Measurements from ENCODE around the gene LHX2.

The LHX2 gene

DNA sequence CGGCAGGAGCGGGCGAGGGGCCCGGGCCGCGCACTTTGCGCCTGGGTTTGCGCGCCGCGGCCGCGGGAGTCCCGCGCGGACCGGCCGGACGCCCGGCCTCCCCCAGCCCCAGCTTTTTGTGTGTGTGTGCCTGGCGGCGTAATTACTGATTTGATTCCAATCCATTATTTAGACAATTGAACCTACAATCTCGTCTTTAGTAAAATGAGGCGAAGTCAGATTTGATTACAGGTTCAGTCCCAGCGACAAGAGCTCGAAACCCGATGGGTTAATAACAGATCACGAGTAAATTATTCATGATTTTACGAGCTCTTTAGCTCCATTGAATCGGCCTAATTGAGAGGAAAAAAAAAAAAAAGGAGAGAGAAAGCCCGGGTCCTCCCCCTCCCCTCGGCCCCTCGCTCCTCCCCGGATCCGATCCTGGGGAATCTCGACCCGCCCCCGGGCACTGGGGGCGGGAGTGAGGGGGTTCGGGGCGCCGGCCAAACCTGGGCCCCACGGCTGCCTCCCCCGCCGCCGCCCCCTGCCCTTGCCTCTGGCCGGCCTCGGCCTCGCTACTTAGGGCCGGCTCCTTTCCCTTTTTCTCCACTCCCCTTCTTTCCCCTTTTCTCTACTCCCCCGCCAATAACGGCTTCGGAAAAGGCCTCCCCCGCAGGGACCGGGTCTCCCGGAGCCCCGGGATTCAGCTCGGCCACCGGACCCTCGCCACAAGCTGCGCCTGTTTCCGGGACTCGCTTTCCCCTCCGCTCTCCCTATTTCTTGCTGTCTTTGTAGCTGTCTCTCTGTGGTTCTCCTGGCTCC lies 6.6 kb downstream of the LHX2 start:
- no peaks in the 10 kb centered on the region for H3K9me3 ChIP-seq (ENCODE audit: control insufficient read depth, low read length)
- peaks cover 99% of the 10 kb centered on the region for H3K27me3 ChIP-seq (ENCODE audit: control insufficient read depth, insufficient read depth, low read length)
- H3K4me1 ChIP-seq (ENCODE audit: control insufficient read depth, insufficient read depth, low read length): peaks cover 25% of the 10 kb centered on the region
- no peaks in the 10 kb centered on the region for H3K36me3 ChIP-seq (ENCODE audit: control insufficient read depth, insufficient read depth, low read length)
- no peak overlapping the region for H3K9ac ChIP-seq (ENCODE audit: low read length)
- no peak overlapping the region for H3K4me3 ChIP-seq (ENCODE audit: low read length)

DNA sequence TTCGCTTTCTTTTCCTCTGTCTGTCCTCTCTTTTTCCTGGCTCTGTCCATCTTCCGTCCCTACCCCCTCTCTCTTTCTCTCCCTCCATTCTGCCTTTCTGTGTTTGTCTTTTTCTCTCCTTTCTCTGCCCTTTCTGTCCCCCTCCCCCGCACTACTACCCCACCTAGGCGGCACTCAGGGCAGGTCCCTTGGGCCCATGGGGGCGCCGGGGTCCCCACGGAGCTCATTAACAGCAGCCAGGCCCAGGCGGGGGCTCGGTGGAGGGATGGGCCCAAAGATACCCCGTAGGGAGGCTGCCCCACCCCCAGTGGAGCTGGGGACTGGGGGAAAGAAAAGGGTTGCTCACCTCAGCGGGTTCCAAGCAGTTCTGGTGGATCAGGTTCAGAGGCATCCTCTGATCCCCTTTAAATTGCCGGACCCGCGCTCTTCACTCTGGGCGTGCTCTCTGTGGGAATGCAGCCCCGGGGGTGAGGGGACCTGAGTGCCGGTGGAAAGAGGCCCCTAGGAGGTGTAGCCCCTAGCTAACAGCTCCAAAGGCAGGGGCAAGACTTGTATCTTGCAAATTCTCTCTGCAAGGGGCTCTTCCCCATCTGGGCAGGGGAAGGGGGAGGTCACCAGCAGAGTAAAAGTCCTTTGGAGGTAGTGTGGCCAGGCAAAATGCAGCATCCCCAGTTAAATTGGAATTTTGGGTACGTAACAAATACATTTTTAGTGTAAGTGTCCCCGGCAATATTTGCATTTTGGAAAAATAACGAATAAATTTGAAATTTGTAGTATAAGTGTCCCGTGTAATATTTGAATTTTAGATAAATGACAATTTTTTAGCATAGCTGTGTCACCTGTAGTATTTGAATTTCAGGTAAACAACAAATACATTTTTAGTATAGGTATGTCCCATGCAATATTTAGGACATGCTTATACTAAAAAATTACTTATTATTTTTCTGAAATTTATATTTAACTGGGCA lies 7.4 kb downstream of the LHX2 start:
- no peaks in the 10 kb centered on the region for H3K36me3 ChIP-seq (ENCODE audit: control insufficient read depth, insufficient read depth, low read length)
- peaks cover 23% of the 10 kb centered on the region for H3K4me1 ChIP-seq (ENCODE audit: control insufficient read depth, insufficient read depth, low read length)
- H3K9ac ChIP-seq (ENCODE audit: low read length): no peak overlapping the region
- no peak overlapping the region for H3K4me3 ChIP-seq (ENCODE audit: low read length)
- peaks cover 99% of the 10 kb centered on the region for H3K27me3 ChIP-seq (ENCODE audit: control insufficient read depth, insufficient read depth, low read length)
- H3K9me3 ChIP-seq (ENCODE audit: control insufficient read depth, low read length): no peaks in the 10 kb centered on the region

- Histone ChIP-seq H3K9ac (ENCODE audit: low read length) (no peak overlapping the region), H3K36me3 (ENCODE audit: control insufficient read depth, insufficient read depth, low read length) (no peaks in the 10 kb centered on the region), H3K4me1 (ENCODE audit: control insufficient read depth, insufficient read depth, low read length) (peaks cover 23% of the 10 kb centered on the region), H3K27me3 (ENCODE audit: control insufficient read depth, insufficient read depth, low read length) (peaks cover 99% of the 10 kb centered on the region), H3K9me3 (ENCODE audit: control insufficient read depth, low read length) (no peaks in the 10 kb centered on the region), H3K4me3 (ENCODE audit: low read length) (no peak overlapping the region)
Observed at GRCh38 chr9:124019771-124020519, 8.4 kb downstream of the LHX2 start.

DNA sequence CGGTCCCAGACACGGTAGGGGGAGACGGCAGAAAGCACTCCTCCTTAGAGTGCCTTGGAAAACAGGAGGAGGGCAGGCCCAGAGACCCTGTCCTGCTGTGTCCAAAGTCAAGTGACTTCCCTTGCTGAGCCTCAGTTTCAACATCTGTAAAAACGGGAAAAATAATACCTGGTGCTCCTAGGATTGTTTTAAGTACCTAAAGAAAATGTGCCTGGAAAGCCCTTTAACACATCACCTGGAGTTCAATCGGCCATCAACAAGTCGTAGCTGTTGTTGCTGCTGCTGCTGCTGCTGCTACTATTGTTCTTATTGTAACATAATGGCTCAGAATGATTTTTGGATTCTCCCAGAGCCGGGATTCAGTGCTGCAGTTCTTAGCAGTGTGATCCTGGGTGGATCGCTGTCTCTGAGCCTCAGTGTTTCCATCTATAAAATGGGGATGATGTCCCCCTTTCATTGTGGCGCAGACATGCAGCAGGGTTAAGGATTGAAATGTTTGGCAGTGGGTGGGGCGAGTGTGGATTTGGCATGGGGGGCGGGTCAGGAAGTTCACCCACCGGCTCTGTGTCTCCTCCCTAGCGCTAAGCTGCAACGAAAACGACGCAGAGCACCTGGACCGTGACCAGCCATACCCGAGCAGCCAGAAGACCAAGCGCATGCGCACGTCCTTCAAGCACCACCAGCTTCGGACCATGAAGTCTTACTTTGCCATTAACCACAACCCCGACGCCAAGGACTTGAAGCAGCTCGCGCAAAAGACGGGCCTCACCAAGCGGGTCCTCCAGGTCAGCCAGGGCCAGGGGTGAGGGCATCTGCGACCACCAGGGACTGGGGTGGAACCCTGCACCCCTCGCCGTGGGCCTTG lies 9.2 kb downstream of the LHX2 start:
- Histone ChIP-seq H3K9ac (ENCODE audit: low read length) (no peak overlapping the region), H3K9me3 (ENCODE audit: control insufficient read depth, low read length) (no peaks in the 10 kb centered on the region), H3K27me3 (ENCODE audit: control insufficient read depth, insufficient read depth, low read length) (peaks cover 92% of the 10 kb centered on the region), H3K36me3 (ENCODE audit: control insufficient read depth, insufficient read depth, low read length) (no peaks in the 10 kb centered on the region), H3K4me3 (ENCODE audit: low read length) (no peak overlapping the region), H3K4me1 (ENCODE audit: control insufficient read depth, insufficient read depth, low read length) (peaks cover 23% of the 10 kb centered on the region)

GRCh38 chr9:124021385-124021769 lies 9.8 kb downstream of the LHX2 start:
- Histone ChIP-seq H3K36me3 (ENCODE audit: control insufficient read depth, insufficient read depth, low read length) (no peaks in the 10 kb centered on the region), H3K9ac (ENCODE audit: low read length) (no peak overlapping the region), H3K27me3 (ENCODE audit: control insufficient read depth, insufficient read depth, low read length) (peaks cover 88% of the 10 kb centered on the region), H3K4me3 (ENCODE audit: low read length) (no peak overlapping the region), H3K9me3 (ENCODE audit: control insufficient read depth, low read length) (no peaks in the 10 kb centered on the region), H3K4me1 (ENCODE audit: control insufficient read depth, insufficient read depth, low read length) (peaks cover 23% of the 10 kb centered on the region)

- Histone ChIP-seq H3K4me3 (ENCODE audit: low read length) (no peak overlapping the region), H3K27me3 (ENCODE audit: control insufficient read depth, insufficient read depth, low read length) (peaks cover 87% of the 10 kb centered on the region), H3K9me3 (ENCODE audit: control insufficient read depth, low read length) (no peaks in the 10 kb centered on the region), H3K4me1 (ENCODE audit: control insufficient read depth, insufficient read depth, low read length) (peaks cover 17% of the 10 kb centered on the region), H3K36me3 (ENCODE audit: control insufficient read depth, insufficient read depth, low read length) (no peaks in the 10 kb centered on the region), H3K9ac (ENCODE audit: low read length) (no peak overlapping the region)
Observed at GRCh38 chr9:124022201-124023121, 10.9 kb downstream of the LHX2 start.

DNA sequence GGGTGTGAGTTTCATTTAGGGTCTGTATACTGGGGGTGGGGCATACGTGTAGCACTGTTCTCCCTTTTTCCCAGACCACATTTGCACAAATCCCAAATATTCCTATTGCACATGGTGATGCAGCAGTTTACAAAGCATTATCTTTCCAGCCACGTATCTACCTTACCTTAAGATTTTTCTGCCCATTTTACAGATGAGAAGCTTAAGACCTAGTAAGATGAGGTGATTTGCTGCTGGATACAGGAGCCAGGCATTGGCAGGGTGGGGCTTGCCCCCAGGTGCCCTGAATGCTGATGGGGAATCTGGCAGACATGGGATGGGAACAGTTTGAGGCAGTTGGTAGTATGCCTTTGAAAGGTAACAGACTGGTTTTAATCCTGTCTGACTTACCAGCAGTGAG lies 12.5 kb downstream of the LHX2 start:
- Histone ChIP-seq H3K27me3 (ENCODE audit: control insufficient read depth, insufficient read depth, low read length) (peaks cover 79% of the 10 kb centered on the region), H3K4me1 (ENCODE audit: control insufficient read depth, insufficient read depth, low read length) (peaks cover 4% of the 10 kb centered on the region), H3K4me3 (ENCODE audit: low read length) (no peak overlapping the region), H3K9me3 (ENCODE audit: control insufficient read depth, low read length) (no peaks in the 10 kb centered on the region), H3K9ac (ENCODE audit: low read length) (no peak overlapping the region), H3K36me3 (ENCODE audit: control insufficient read depth, insufficient read depth, low read length) (no peaks in the 10 kb centered on the region)

- Histone ChIP-seq H3K4me3 (ENCODE audit: low read length) (no peak overlapping the region), H3K27me3 (ENCODE audit: control insufficient read depth, insufficient read depth, low read length) (peaks cover 73% of the 10 kb centered on the region), H3K9me3 (ENCODE audit: control insufficient read depth, low read length) (no peaks in the 10 kb centered on the region), H3K4me1 (ENCODE audit: control insufficient read depth, insufficient read depth, low read length) (no peaks in the 10 kb centered on the region), H3K36me3 (ENCODE audit: control insufficient read depth, insufficient read depth, low read length) (no peaks in the 10 kb centered on the region), H3K9ac (ENCODE audit: low read length) (no peak overlapping the region)
Observed at GRCh38 chr9:124029617-124030016, 18.0 kb downstream of the LHX2 start.

- Histone ChIP-seq H3K4me3 (ENCODE audit: low read length) (no peak overlapping the region), H3K9ac (ENCODE audit: low read length) (no peak overlapping the region), H3K4me1 (ENCODE audit: control insufficient read depth, insufficient read depth, low read length) (no peaks in the 10 kb centered on the region), H3K27me3 (ENCODE audit: control insufficient read depth, insufficient read depth, low read length) (peaks cover 81% of the 10 kb centered on the region), H3K36me3 (ENCODE audit: control insufficient read depth, insufficient read depth, low read length) (no peaks in the 10 kb centered on the region), H3K9me3 (ENCODE audit: control insufficient read depth, low read length) (no peaks in the 10 kb centered on the region)
Observed at GRCh38 chr9:124030969-124031451, 19.4 kb downstream of the LHX2 start.

DNA sequence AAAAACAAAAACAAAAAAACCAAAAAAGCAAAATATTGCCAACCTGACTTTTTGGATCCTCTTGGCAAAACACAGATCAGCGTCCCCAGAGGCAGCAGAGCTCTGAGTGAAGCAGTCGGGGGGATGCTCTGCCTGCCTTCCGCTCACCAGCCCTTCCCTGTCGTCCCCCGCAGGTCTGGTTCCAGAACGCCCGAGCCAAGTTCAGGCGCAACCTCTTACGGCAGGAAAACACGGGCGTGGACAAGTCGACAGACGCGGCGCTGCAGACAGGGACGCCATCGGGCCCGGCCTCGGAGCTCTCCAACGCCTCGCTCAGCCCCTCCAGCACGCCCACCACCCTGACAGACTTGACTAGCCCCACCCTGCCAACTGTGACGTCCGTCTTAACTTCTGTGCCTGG lies 20.7 kb downstream of the LHX2 start:
- Histone ChIP-seq H3K36me3 (ENCODE audit: control insufficient read depth, insufficient read depth, low read length) (no peaks in the 10 kb centered on the region), H3K4me1 (ENCODE audit: control insufficient read depth, insufficient read depth, low read length) (no peaks in the 10 kb centered on the region), H3K27me3 (ENCODE audit: control insufficient read depth, insufficient read depth, low read length) (peaks cover 83% of the 10 kb centered on the region)

More for the DNA sequence above, 20.7 kb downstream of the LHX2 start:
- no peak overlapping the region for H3K4me3 ChIP-seq (ENCODE audit: low read length)
- H3K9ac ChIP-seq (ENCODE audit: low read length): no peak overlapping the region
- no peaks in the 10 kb centered on the region for H3K9me3 ChIP-seq (ENCODE audit: control insufficient read depth, low read length)

All from mucosa of stomach (tissue), 1 donor.